ENCODE data around the gene S100A1. TPM values are rescaled to one million over a fixed set of nuclear protein-coding genes. Genes with fewer than 3 reads are reported as not detected.

S100A1 gene
- total and polyA plus RNA-seq, 10 of the 15 experiments (the other 5 are each of a cell fraction or from before 2014, with no cell fraction given) = 0.13 to 0.29 TPM; not detected in 8

DNA sequence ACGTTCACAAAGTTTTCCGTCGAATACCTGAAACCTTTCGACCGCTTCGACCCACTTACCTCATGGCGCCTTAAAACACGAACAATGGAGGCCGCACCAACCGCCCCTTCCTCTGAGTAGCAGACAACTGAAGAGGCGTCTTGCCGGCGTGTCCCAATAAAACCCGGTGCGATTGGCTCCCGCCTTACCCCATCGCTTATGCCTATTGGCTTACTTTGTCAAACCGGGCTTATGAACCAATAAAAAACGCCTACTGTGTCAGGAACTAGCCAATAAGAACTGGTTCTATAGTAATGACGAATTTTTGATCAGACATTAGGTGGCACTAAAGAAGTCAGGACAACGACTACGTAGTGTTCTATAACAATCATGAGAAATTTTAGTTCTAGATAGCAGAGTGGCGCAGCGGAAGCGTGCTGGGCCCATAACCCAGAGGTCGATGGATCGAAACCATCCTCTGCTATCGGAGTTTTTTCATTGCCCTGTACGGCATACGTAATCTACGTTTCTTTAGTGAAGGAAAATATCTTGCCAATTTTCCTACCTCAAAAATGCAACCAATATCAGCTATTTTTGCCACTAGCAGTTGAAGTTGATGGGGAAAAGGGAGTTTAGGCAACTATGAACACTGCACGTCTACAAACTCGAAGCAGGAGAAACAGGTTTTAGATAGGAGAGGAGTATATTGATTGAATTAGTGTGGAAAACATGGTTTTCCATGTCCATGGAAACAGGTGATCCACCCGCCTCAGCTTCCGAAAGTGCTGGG is 42.8 kb downstream of the S100A1 start, which contains the start of gene ILF2 (continued):
- TF ChIP-seq, protein P1, sequence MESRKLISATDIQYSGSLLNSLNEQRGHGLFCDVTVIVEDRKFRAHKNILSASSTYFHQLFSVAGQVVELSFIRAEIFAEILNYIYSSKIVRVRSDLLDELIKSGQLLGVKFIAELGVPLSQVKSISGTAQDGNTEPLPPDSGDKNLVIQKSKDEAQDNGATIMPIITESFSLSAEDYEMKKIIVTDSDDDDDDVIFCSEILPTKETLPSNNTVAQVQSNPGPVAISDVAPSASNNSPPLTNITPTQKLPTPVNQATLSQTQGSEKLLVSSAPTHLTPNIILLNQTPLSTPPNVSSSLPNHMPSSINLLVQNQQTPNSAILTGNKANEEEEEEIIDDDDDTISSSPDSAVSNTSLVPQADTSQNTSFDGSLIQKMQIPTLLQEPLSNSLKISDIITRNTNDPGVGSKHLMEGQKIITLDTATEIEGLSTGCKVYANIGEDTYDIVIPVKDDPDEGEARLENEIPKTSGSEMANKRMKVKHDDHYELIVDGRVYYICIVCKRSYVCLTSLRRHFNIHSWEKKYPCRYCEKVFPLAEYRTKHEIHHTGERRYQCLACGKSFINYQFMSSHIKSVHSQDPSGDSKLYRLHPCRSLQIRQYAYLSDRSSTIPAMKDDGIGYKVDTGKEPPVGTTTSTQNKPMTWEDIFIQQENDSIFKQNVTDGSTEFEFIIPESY (IDR thresholded peaks at IDR 0.05) = no peak
- TF ChIP-seq, protein P2, sequence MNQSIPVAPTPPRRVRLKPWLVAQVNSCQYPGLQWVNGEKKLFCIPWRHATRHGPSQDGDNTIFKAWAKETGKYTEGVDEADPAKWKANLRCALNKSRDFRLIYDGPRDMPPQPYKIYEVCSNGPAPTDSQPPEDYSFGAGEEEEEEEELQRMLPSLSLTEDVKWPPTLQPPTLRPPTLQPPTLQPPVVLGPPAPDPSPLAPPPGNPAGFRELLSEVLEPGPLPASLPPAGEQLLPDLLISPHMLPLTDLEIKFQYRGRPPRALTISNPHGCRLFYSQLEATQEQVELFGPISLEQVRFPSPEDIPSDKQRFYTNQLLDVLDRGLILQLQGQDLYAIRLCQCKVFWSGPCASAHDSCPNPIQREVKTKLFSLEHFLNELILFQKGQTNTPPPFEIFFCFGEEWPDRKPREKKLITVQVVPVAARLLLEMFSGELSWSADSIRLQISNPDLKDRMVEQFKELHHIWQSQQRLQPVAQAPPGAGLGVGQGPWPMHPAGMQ (IDR thresholded peaks at IDR 0.05; ENCODE audit: borderline replicate concordance) = no peak
- TF ChIP-seq BRCA1 (IDR thresholded peaks at IDR 0.05; ENCODE audit: low read depth, low read length) (no peak), HDAC2 (IDR thresholded peaks at IDR 0.05) (0 out of 2 replicates have a peak, but pooled peaks have one; percentile 9), BMI1 (IDR thresholded peaks at IDR 0.05; ENCODE audit: borderline replicate concordance) (no peak), TCF3 (IDR thresholded peaks at IDR 0.05; ENCODE audit: borderline replicate concordance, insufficient read depth, low read depth, low read length) (no peak), MEF2B (IDR thresholded peaks at IDR 0.05; ENCODE audit: partially characterized antibody, poor library complexity, severe bottlenecking) (peak; percentile 12), NBN (IDR thresholded peaks at IDR 0.05) (peak; percentile 70), FOXK2 (IDR thresholded peaks at IDR 0.05) (no peak), KAT2A (conservative IDR thresholded peaks at IDR 0.05; ENCODE audit: control insufficient read depth, low read depth, low read length) (no peak), SUPT20H (IDR thresholded peaks at IDR 0.05; ENCODE audit: borderline replicate concordance, control insufficient read depth, low read depth, low read length) (no peak), NFYA (IDR thresholded peaks at IDR 0.05; ENCODE audit: borderline replicate concordance, low read depth, low read length) (no peak)
- TF ChIP-seq, protein P3, sequence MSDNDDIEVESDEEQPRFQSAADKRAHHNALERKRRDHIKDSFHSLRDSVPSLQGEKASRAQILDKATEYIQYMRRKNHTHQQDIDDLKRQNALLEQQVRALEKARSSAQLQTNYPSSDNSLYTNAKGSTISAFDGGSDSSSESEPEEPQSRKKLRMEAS (IDR thresholded peaks at IDR 0.05; ENCODE audit: low read depth, low read length) = peak; percentile 74; the same call in 1 of the 2 replicates
- TF ChIP-seq, protein P4, sequence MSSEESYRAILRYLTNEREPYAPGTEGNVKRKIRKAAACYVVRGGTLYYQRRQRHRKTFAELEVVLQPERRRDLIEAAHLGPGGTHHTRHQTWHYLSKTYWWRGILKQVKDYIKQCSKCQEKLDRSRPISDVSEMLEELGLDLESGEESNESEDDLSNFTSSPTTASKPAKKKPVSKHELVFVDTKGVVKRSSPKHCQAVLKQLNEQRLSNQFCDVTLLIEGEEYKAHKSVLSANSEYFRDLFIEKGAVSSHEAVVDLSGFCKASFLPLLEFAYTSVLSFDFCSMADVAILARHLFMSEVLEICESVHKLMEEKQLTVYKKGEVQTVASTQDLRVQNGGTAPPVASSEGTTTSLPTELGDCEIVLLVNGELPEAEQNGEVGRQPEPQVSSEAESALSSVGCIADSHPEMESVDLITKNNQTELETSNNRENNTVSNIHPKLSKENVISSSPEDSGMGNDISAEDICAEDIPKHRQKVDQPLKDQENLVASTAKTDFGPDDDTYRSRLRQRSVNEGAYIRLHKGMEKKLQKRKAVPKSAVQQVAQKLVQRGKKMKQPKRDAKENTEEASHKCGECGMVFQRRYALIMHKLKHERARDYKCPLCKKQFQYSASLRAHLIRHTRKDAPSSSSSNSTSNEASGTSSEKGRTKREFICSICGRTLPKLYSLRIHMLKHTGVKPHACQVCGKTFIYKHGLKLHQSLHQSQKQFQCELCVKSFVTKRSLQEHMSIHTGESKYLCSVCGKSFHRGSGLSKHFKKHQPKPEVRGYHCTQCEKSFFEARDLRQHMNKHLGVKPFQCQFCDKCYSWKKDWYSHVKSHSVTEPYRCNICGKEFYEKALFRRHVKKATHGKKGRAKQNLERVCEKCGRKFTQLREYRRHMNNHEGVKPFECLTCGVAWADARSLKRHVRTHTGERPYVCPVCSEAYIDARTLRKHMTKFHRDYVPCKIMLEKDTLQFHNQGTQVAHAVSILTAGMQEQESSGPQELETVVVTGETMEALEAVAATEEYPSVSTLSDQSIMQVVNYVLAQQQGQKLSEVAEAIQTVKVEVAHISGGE (CRISPR knock-in tag; IDR thresholded peaks at IDR 0.05) = no peak
- TF ChIP-seq, protein P5, sequence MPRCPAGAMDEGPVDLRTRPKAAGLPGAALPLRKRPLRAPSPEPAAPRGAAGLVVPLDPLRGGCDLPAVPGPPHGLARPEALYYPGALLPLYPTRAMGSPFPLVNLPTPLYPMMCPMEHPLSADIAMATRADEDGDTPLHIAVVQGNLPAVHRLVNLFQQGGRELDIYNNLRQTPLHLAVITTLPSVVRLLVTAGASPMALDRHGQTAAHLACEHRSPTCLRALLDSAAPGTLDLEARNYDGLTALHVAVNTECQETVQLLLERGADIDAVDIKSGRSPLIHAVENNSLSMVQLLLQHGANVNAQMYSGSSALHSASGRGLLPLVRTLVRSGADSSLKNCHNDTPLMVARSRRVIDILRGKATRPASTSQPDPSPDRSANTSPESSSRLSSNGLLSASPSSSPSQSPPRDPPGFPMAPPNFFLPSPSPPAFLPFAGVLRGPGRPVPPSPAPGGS (IDR thresholded peaks at IDR 0.05; ENCODE audit: borderline replicate concordance, insufficient read depth, low read depth, low read length, poor library complexity, severe bottlenecking) = no peak
- TF ChIP-seq, protein P6, sequence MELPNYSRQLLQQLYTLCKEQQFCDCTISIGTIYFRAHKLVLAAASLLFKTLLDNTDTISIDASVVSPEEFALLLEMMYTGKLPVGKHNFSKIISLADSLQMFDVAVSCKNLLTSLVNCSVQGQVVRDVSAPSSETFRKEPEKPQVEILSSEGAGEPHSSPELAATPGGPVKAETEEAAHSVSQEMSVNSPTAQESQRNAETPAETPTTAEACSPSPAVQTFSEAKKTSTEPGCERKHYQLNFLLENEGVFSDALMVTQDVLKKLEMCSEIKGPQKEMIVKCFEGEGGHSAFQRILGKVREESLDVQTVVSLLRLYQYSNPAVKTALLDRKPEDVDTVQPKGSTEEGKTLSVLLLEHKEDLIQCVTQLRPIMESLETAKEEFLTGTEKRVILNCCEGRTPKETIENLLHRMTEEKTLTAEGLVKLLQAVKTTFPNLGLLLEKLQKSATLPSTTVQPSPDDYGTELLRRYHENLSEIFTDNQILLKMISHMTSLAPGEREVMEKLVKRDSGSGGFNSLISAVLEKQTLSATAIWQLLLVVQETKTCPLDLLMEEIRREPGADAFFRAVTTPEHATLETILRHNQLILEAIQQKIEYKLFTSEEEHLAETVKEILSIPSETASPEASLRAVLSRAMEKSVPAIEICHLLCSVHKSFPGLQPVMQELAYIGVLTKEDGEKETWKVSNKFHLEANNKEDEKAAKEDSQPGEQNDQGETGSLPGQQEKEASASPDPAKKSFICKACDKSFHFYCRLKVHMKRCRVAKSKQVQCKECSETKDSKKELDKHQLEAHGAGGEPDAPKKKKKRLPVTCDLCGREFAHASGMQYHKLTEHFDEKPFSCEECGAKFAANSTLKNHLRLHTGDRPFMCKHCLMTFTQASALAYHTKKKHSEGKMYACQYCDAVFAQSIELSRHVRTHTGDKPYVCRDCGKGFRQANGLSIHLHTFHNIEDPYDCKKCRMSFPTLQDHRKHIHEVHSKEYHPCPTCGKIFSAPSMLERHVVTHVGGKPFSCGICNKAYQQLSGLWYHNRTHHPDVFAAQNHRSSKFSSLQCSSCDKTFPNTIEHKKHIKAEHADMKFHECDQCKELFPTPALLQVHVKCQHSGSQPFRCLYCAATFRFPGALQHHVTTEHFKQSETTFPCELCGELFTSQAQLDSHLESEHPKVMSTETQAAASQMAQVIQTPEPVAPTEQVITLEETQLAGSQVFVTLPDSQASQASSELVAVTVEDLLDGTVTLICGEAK (IDR thresholded peaks at IDR 0.05; ENCODE audit: borderline replicate concordance) = peak; percentile 89
